ENCODE results near the gene FXYD2.

FXYD2 gene

GRCh38 chr11:117840881-117841550 is 16.5 kb upstream of the FXYD2 start:
- H3K27ac ChIP-seq, result no peak overlapping the region
- DNase-seq (ENCODE audit: low spot score), result no peak
- CTCF ChIA-PET, result no interaction called here
- POLR2A ChIA-PET (ENCODE audit: low non-redundant PET), result no interaction called here
- TF ChIP-seq, protein P1, sequence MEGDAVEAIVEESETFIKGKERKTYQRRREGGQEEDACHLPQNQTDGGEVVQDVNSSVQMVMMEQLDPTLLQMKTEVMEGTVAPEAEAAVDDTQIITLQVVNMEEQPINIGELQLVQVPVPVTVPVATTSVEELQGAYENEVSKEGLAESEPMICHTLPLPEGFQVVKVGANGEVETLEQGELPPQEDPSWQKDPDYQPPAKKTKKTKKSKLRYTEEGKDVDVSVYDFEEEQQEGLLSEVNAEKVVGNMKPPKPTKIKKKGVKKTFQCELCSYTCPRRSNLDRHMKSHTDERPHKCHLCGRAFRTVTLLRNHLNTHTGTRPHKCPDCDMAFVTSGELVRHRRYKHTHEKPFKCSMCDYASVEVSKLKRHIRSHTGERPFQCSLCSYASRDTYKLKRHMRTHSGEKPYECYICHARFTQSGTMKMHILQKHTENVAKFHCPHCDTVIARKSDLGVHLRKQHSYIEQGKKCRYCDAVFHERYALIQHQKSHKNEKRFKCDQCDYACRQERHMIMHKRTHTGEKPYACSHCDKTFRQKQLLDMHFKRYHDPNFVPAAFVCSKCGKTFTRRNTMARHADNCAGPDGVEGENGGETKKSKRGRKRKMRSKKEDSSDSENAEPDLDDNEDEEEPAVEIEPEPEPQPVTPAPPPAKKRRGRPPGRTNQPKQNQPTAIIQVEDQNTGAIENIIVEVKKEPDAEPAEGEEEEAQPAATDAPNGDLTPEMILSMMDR (conservative IDR thresholded peaks at IDR 0.05; ENCODE audit: low read depth), result no peak

- CTCF ChIA-PET, result no interaction called here
- POLR2A ChIA-PET (ENCODE audit: low non-redundant PET), result no interaction called here
- no peak overlapping the region for H3K27ac ChIP-seq
- no peak for DNase-seq (ENCODE audit: low spot score)
- TF ChIP-seq, protein P1 (conservative IDR thresholded peaks at IDR 0.05; ENCODE audit: low read depth), result no peak
Measured at GRCh38 chr11:117839936-117840813, 15.6 kb upstream of the FXYD2 start.

GRCh38 chr11:117839380-117839881 is 14.9 kb upstream of the FXYD2 start:
- POLR2A ChIA-PET (ENCODE audit: low non-redundant PET), result no interaction called here
- no peak overlapping the region for H3K27ac ChIP-seq
- DNase-seq (ENCODE audit: low spot score), result no peak
- CTCF ChIA-PET, result no interaction called here
- TF ChIP-seq, protein P1 (conservative IDR thresholded peaks at IDR 0.05; ENCODE audit: low read depth), result no peak

DNA sequence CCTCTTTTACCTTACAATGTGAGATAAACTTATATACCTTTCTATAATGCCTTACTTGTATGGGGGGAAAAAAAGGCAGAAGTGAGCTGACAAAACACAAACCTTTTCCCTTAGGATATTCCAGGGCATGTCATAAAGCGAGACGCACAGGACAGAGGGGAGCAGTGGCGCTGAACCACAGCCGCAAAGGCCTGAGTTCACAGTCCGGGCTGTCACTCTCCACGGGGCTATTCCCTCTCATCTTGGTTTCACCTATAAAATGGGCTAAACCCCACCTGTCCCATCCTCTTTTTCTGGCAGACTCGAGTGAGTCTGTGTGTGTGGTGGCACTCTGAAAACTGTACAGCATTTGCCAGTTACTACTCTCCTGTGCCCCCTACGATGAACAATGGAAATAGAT is 14.4 kb upstream of the FXYD2 start:
- ChIA-PET POLR2A (ENCODE audit: low non-redundant PET) (no interaction called here), CTCF (no interaction called here)
- no peak for DNase-seq (ENCODE audit: low spot score)
- H3K27ac ChIP-seq, result no peak overlapping the region
- TF ChIP-seq, protein P1 (conservative IDR thresholded peaks at IDR 0.05; ENCODE audit: low read depth), result no peak

GRCh38 chr11:117837791-117838190 is 13.2 kb upstream of the FXYD2 start:
- no peak overlapping the region for H3K27ac ChIP-seq
- ChIA-PET CTCF (no interaction called here), POLR2A (ENCODE audit: low non-redundant PET) (no interaction called here)
- TF ChIP-seq, protein P1 (conservative IDR thresholded peaks at IDR 0.05; ENCODE audit: low read depth), result no peak
- no peak for DNase-seq (ENCODE audit: low spot score)

DNA sequence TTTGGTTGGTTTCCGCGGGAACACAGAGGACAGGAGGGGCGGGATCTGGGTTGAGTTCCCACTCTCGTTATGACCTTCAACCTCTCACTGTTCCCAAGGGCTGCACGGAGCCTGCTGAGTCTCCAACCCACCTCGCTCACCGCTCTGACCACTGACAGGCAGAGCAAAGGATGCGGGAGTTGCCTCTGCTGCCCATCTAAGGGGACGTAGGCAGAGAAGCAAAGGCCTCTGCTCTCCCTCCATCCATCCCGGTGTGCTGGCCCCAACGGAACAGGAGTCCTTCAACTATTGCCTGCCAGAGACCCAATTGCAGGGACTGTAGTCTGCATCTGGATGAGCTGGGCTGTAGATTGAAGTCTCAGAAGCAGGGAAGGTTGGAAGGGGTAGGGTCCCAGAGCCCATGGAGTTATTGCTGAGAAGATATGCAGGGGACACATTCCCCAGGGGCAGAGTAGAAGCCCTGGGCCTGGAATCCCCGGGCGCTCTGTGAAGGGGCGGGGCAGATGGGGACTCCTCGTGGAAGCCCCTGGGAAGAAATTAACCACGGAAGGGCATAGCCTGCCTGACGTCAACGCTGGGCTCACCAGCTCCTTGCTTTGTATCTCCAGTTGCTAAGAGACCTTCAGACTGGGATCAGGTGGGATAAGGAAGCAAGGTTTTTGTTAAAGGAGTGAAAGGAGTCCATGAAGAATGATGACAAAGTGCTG is 12.7 kb upstream of the FXYD2 start:
- DNase-seq (ENCODE audit: low spot score), result no peak
- TF ChIP-seq, protein P1 (conservative IDR thresholded peaks at IDR 0.05; ENCODE audit: low read depth), result no peak
- CTCF ChIA-PET, result no interaction called here

More for the DNA sequence above, 12.7 kb upstream of the FXYD2 start:
- H3K27ac ChIP-seq, result no peak overlapping the region
- POLR2A ChIA-PET (ENCODE audit: low non-redundant PET), result no interaction called here

All from RWPE1 (cell line).